ENCODE data around the gene TENM4. TPM values are rescaled to one million over a fixed set of nuclear protein-coding genes. Genes with fewer than 3 reads are reported as not detected.

TENM4 gene
- polyA plus RNA-seq, 3 donors: 0.31 to 1.7 TPM; not detected in 1

- H4K20me1 ChIP-seq (ENCODE audit: insufficient read depth, low read length): no peaks in the 10 kb centered on the region
- H3K4me3 ChIP-seq (replicated peaks in 1 of 3; ENCODE audit: low read depth in 2 of 3, low read length in 3 of 3): no peak overlapping the region
- H3K27me3 ChIP-seq (ENCODE audit: control insufficient read depth in 2 of 2, insufficient read depth in 2 of 2, low read length in 2 of 2): no peaks in the 10 kb centered on the region
- no peak overlapping the region for H3K27ac ChIP-seq (ENCODE audit: low read depth in 1 of 2, low read length in 2 of 2)
- Mint-ChIP-seq H3K9me3 (no peaks in the 10 kb centered on the region), H3K4me3 (no peak overlapping the region), H3K4me1 (no peaks in the 10 kb centered on the region), H3K27ac (no peak overlapping the region), H3K27me3 (ENCODE audit: low read depth in 3 of 3) (peaks cover 4 to 17% (median 7%) of the 10 kb centered on the region in 3 donors), H3K36me3 (no peaks in the 10 kb centered on the region)
- 96% methylated on average over 7 of the region's 11 CpGs for WGBS (ENCODE audit: insufficient coverage)
- no peak for TF ChIP-seq CTCF (IDR thresholded peaks at IDR 0.05)
- H3K9ac ChIP-seq (ENCODE audit: insufficient read depth, low read length, poor library complexity, severe bottlenecking): no peak overlapping the region
- intact Hi-C loops (cut with micrococcal nuclease): no loop called here
- no peaks in the 10 kb centered on the region for H3K79me2 ChIP-seq (ENCODE audit: insufficient read depth, low read length)
- H3K4me2 ChIP-seq (replicated peaks; ENCODE audit: extremely low read depth, low read length, poor library complexity, severe bottlenecking): no peak overlapping the region
- H3K36me3 ChIP-seq (replicated peaks in 1 of 2; ENCODE audit: control insufficient read depth in 1 of 2, insufficient read depth in 2 of 2, low read length in 2 of 2): no peaks in the 10 kb centered on the region
- no peak overlapping the region for H2AFZ ChIP-seq (ENCODE audit: insufficient read depth, low read depth, low read length, poor library complexity, severe bottlenecking)
- no peaks in the 10 kb centered on the region for H3K4me1 ChIP-seq (ENCODE audit: control insufficient read depth in 1 of 2, insufficient read depth in 2 of 2, low read length in 2 of 2)
- no peaks in the 10 kb centered on the region for H3K9me3 ChIP-seq (replicated peaks in 1 of 2; ENCODE audit: control insufficient read depth in 1 of 2, insufficient read depth in 1 of 2, low read length in 2 of 2)
- no peak for DNase-seq
Measured at GRCh38 chr11:78653294-78653909, 787.4 kb downstream of the TENM4 start.

GRCh38 chr11:78652843-78653239 is 788.0 kb downstream of the TENM4 start:
- intact Hi-C loops (cut with micrococcal nuclease): no loop called here
- H3K4me3 Mint-ChIP-seq: no peak overlapping the region
- no peak for TF ChIP-seq CTCF (IDR thresholded peaks at IDR 0.05)
- Histone ChIP-seq H3K27me3 (ENCODE audit: control insufficient read depth in 2 of 2, insufficient read depth in 2 of 2, low read length in 2 of 2) (no peaks in the 10 kb centered on the region), H3K36me3 (replicated peaks in 1 of 2; ENCODE audit: control insufficient read depth in 1 of 2, insufficient read depth in 2 of 2, low read length in 2 of 2) (no peaks in the 10 kb centered on the region), H3K4me1 (ENCODE audit: control insufficient read depth in 1 of 2, insufficient read depth in 2 of 2, low read length in 2 of 2) (no peaks in the 10 kb centered on the region), H3K27ac (ENCODE audit: low read depth in 1 of 2, low read length in 2 of 2) (no peak overlapping the region), H3K4me3 (replicated peaks in 1 of 3; ENCODE audit: low read depth in 2 of 3, low read length in 3 of 3) (no peak overlapping the region), H3K79me2 (ENCODE audit: insufficient read depth, low read length) (no peaks in the 10 kb centered on the region), H3K4me2 (replicated peaks; ENCODE audit: extremely low read depth, low read length, poor library complexity, severe bottlenecking) (no peak overlapping the region), H3K9me3 (replicated peaks in 1 of 2; ENCODE audit: control insufficient read depth in 1 of 2, insufficient read depth in 1 of 2, low read length in 2 of 2) (no peaks in the 10 kb centered on the region), H3K9ac (ENCODE audit: insufficient read depth, low read length, poor library complexity, severe bottlenecking) (no peak overlapping the region), H4K20me1 (ENCODE audit: insufficient read depth, low read length) (no peaks in the 10 kb centered on the region), H2AFZ (ENCODE audit: insufficient read depth, low read depth, low read length, poor library complexity, severe bottlenecking) (no peak overlapping the region)
- no peaks in the 10 kb centered on the region for H3K9me3 Mint-ChIP-seq
- no peak for DNase-seq
- 93% methylated on average over 2 of the region's 5 CpGs for WGBS (ENCODE audit: insufficient coverage)
- H3K27me3 Mint-ChIP-seq (ENCODE audit: low read depth in 3 of 3): peaks cover 4 to 17% (median 7%) of the 10 kb centered on the region in 3 donors
- H3K27ac Mint-ChIP-seq: no peak overlapping the region
- H3K36me3 Mint-ChIP-seq: no peaks in the 10 kb centered on the region
- H3K4me1 Mint-ChIP-seq: no peaks in the 10 kb centered on the region

All from CD14-positive monocyte (primary cell).